Mononuclear cell (primary cell): ENCODE results near the gene NBPF15. TPM values are rescaled to one million over a fixed set of nuclear protein-coding genes. Genes with fewer than 3 reads are reported as not detected.
"Not testable (repeated sequence)": the region's sequence is repeated elsewhere in the genome, so short reads cannot be mapped to it uniquely, and the experiment has no call there.

Source experiments
- H3K27me3 ChIP-seq: 2 replicates; pipeline ENCODE4 v1.6.0; 2011; ENCODE audit warnings: low read length, control low read depth; ENCODE audit not compliant: insufficient read depth
- H3K4me1 ChIP-seq: 2 replicates; pipeline ENCODE4 v1.5.1; 2011; ENCODE audit warnings: mild to moderate bottlenecking, low read length, control low read depth; ENCODE audit not compliant: insufficient read depth
- H3K4me3 ChIP-seq: 2 replicates; pipeline ENCODE4 v1.5.1; 2011; ENCODE audit warnings: mild to moderate bottlenecking, low read length, moderate library complexity
- H3K9me3 ChIP-seq: 2 replicates; pipeline ENCODE4 v1.5.1; 2011; ENCODE audit warnings: low read depth, mild to moderate bottlenecking, control low read depth, low read length
- total RNA-seq: library from RNA; depleted of rRNA; stranded (reverse); fragments of >200 nt; gene quantifications from one replicate; pipeline ENCODE4 v1.2.3, GENCODE V29; 2012

The NBPF15 gene
- total RNA-seq, 1 donor = 44.2 TPM

GRCh38 chr1:144412491-144413403, 48.7 kb downstream of the NBPF15 start:
- not testable (repeated sequence) for H3K4me1 ChIP-seq
- H3K4me3 ChIP-seq = peak overlapping the region; percentile 50

GRCh38 chr1:144412068-144412471, 49.4 kb downstream of the NBPF15 start:
- not testable (repeated sequence) for H3K9me3 ChIP-seq, H3K27me3 ChIP-seq, H3K4me3 ChIP-seq, H3K4me1 ChIP-seq

More at GRCh38 chr1:144412491-144413403, 48.7 kb downstream of the NBPF15 start:
- H3K9me3 ChIP-seq, H3K27me3 ChIP-seq: not testable (repeated sequence)

DNA sequence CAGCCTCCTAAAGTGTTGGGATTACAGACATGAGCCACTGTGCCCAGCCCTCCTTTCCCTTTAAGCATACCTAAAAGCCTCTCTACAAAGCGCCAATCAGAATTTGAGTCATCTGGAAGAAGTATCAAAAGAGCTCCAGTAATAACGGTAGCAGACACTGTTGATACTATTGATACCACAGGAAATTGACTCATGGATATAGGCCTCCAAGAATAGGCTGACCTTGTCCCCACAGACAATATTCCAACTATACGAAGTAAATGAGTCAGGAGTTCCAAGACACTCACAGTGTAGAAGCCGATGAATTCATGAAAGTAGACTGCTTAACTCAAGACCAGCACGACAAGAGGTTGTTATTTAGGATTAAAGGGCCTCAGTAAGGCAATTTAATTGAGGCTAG, 58.7 kb downstream of the NBPF15 start:
- H3K9me3 ChIP-seq, H3K4me1 ChIP-seq, H3K4me3 ChIP-seq, H3K27me3 ChIP-seq: not testable (repeated sequence)

- H3K9me3 ChIP-seq, H3K4me3 ChIP-seq, H3K27me3 ChIP-seq, H3K4me1 ChIP-seq: not testable (repeated sequence)
Observed at GRCh38 chr1:144371651-144372050, 89.8 kb downstream of the NBPF15 start.

Other genes with a start within 250 kb of the NBPF15 start
- gene PPIAL4E, start 88.0 kb downstream of the NBPF15 start, total RNA-seq = not detected
- not detected for gene PPIAL4F, start 131.2 kb upstream of the NBPF15 start, total RNA-seq